Measurements from ENCODE around the gene GLCE.
"Not testable (repeated sequence)": the region's sequence is repeated elsewhere in the genome, so short reads cannot be mapped to it uniquely, and the experiment has no call there.

GLCE gene

DNA sequence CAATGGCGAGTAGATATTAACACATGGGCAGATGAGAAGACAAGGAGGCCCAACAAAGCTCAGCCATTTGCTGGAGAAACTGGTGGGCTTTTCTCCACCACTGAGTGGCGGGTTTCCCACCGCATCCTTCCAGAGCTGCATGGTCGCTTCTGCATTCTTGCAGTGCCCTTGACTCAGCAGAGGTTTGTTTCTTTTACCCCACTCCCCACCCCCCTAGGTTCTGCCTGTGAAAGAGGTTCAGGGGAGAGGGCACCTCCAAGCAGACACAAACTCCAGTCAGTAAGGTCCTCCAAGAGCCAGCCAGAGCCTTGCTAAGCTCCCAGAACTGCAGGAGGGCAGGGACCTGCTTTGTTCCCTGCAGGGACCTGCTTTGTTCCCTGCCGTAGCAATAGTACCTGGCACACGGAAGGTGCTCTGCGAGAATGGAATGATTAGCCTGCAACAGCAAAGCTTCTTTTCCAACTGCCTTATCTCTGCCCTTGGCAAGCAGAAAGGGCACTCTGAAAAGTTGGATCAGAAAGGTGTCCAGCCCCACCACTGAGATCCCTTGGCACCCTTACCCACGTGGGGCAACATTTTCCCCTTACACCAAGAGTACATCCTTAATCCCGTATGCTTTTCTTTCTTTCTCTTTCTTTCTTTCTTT, 139.6 kb downstream of the GLCE start:
- no peak for DNase-seq (ENCODE audit: low spot score)
- TF ChIP-seq, protein P1, sequence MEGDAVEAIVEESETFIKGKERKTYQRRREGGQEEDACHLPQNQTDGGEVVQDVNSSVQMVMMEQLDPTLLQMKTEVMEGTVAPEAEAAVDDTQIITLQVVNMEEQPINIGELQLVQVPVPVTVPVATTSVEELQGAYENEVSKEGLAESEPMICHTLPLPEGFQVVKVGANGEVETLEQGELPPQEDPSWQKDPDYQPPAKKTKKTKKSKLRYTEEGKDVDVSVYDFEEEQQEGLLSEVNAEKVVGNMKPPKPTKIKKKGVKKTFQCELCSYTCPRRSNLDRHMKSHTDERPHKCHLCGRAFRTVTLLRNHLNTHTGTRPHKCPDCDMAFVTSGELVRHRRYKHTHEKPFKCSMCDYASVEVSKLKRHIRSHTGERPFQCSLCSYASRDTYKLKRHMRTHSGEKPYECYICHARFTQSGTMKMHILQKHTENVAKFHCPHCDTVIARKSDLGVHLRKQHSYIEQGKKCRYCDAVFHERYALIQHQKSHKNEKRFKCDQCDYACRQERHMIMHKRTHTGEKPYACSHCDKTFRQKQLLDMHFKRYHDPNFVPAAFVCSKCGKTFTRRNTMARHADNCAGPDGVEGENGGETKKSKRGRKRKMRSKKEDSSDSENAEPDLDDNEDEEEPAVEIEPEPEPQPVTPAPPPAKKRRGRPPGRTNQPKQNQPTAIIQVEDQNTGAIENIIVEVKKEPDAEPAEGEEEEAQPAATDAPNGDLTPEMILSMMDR (IDR thresholded peaks at IDR 0.05), result no peak
- no peak overlapping the region for H3K4me3 ChIP-seq
- no peak overlapping the region for H3K27ac ChIP-seq

DNA sequence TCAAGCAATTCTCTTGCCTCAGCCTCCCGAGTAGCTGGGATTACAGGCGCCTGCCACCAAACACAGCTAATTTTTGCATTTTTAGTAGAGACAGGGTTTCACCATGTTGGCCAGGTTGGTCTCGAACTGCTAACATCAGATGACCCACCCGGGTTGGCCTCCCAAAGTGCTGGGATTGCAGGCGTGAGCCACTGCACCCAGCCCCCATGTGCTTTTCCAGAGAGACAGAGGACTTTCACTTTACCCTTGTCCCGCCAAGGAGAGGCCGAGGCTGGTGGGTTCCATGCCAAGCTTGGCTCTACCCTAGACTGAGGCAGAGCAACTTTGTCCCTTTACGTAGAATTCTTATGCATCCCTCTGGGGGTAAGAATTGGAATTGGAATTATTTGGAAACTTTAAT, 140.7 kb downstream of the GLCE start:
- not testable (repeated sequence) for DNase-seq (ENCODE audit: low spot score); H3K4me3 ChIP-seq; H3K27ac ChIP-seq

GRCh38 chr15:69302087-69302486, 141.7 kb downstream of the GLCE start:
- not testable (repeated sequence) for H3K27ac ChIP-seq; DNase-seq (ENCODE audit: low spot score); H3K4me3 ChIP-seq

- H3K4me3 ChIP-seq, result no peak overlapping the region
- DNase-seq (ENCODE audit: low spot score), result no peak
- TF ChIP-seq, protein P1 (IDR thresholded peaks at IDR 0.05), result no peak
- no peak overlapping the region for H3K27ac ChIP-seq
Observed at GRCh38 chr15:69302929-69303328, 142.5 kb downstream of the GLCE start.

GRCh38 chr15:69303337-69304181, 143.1 kb downstream of the GLCE start:
- no peak overlapping the region for H3K4me3 ChIP-seq
- H3K27ac ChIP-seq, result no peak overlapping the region
- DNase-seq (ENCODE audit: low spot score), result no peak
- TF ChIP-seq, protein P1 (IDR thresholded peaks at IDR 0.05), result no peak

GRCh38 chr15:69304182-69304545, 143.7 kb downstream of the GLCE start:
- Histone ChIP-seq H3K27ac (peak overlapping the region in 1 of 2 donors; percentile 9), H3K4me3 (no peak overlapping the region)
- DNase-seq (ENCODE audit: low spot score), result no peak
- TF ChIP-seq, protein P1 (IDR thresholded peaks at IDR 0.05), result no peak

DNA sequence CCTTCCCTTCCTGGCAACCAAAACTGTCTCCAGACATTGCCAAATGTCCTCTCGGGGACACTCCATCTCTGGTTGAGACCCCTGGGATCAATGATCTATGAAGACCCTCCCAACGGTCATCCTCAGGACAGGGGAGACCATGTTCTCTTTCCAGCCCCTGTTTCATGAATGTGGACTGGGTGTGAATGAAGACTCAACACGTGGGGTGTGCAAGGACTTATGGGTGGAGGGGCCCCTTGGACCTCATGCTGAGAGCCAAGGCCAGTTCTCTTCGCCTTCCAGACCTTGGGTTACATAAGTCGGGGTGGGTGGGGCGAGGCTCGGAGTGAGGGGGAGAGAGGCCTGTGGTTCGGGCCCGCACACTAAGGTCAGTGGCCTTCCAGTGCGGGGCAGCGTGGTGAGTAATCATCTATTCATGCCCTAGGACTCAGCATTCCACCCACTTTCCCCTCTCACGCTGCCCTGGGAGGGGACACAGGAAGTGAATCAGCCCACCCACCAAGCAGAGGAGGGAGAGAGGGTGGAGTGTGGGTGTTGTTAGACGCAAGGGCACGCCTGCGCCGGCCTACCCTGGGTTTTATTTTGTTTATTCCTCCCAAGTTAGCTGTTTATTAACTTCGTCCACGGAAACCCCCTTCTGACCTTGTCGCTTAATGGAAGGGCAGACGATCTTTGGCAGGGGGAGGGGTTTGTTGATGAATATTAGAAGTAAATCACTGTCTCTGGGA, 144.9 kb downstream of the GLCE start:
- Histone ChIP-seq H3K4me3 (no peak overlapping the region), H3K27ac (peak overlapping the region in 1 of 2 donors; percentile 25)
- DNase-seq (ENCODE audit: low spot score), result no peak
- TF ChIP-seq, protein P1 (IDR thresholded peaks at IDR 0.05), result no peak

All from coronary artery (tissue), 2 donors.